Measurements from ENCODE around the gene SPAG16. TPM values are rescaled to one million over a fixed set of nuclear protein-coding genes. Genes with fewer than 3 reads are reported as not detected.

Gene SPAG16
- polyA plus RNA-seq, 1 of the 3 experiments (the other 2 are of a cell fraction) = 29.5 TPM

- Histone ChIP-seq H3K4me1 (ENCODE audit: control insufficient read depth in 1 of 2, insufficient read depth in 2 of 2, low read depth in 1 of 2, low read length in 1 of 2) (no peaks in the 10 kb centered on the region), H3K9me2 (no peaks in the 10 kb centered on the region), H3F3A (replicated peaks; ENCODE audit: insufficient read depth) (no peaks in the 10 kb centered on the region), H3K27ac (ENCODE audit: low read depth in 2 of 2, low read length in 1 of 2) (no peak overlapping the region), H3K4me2 (no peak overlapping the region), H3K27me3 (ENCODE audit: insufficient read depth) (no peaks in the 10 kb centered on the region), H3K9me3 (no peaks in the 10 kb centered on the region), H3K79me2 (ENCODE audit: insufficient read depth) (no peaks in the 10 kb centered on the region), H3K9ac (no peak overlapping the region), H2AFZ (ENCODE audit: low read depth) (no peak overlapping the region), H3K4me3 (ENCODE audit: low read depth in 2 of 2, low read length in 1 of 2) (no peak overlapping the region), H3K36me3 (replicated peaks in 1 of 2; ENCODE audit: control insufficient read depth in 1 of 2, insufficient read depth in 2 of 2, low read length in 1 of 2) (no peaks in the 10 kb centered on the region), H4K20me1 (ENCODE audit: insufficient read depth) (no peaks in the 10 kb centered on the region)
- TF ChIP-seq FOXJ3 (CRISPR knock-in tag; IDR thresholded peaks at IDR 0.05) (no peak), ZBTB33 (IDR thresholded peaks at IDR 0.05; ENCODE audit: borderline replicate concordance, low read depth) (no peak), RFX5 (IDR thresholded peaks at IDR 0.05; ENCODE audit: low read length) (no peak), TEAD4 (IDR thresholded peaks at IDR 0.05; ENCODE audit: borderline replicate concordance, insufficient read depth) (no peak), NFIC (IDR thresholded peaks at IDR 0.05; ENCODE audit: borderline replicate concordance) (no peak), MXI1 (IDR thresholded peaks at IDR 0.05; ENCODE audit: low read depth, low read length) (no peak), MAX (IDR thresholded peaks at IDR 0.05; ENCODE audit: low read depth) (no peak), RCOR1 (IDR thresholded peaks at IDR 0.05; ENCODE audit: low read length) (no peak), CTCF (IDR thresholded peaks at IDR 0.05) (no peak), RAD21 (IDR thresholded peaks at IDR 0.05; ENCODE audit: low read length) (no peak), TAF1 (IDR thresholded peaks at IDR 0.05; ENCODE audit: borderline replicate concordance, low read depth, low read length) (no peak), TCF12 (IDR thresholded peaks at IDR 0.05) (no peak), MEF2A (IDR thresholded peaks at IDR 0.05; ENCODE audit: borderline replicate concordance, low read depth) (no peak), JUND (IDR thresholded peaks at IDR 0.05) (no peak), GATA2 (CRISPR knock-in tag; IDR thresholded peaks at IDR 0.05) (no peak), ELF1 (IDR thresholded peaks at IDR 0.05) (no peak), YY1 (IDR thresholded peaks at IDR 0.05; ENCODE audit: low read depth) (no peak), USF1 (IDR thresholded peaks at IDR 0.05; ENCODE audit: borderline replicate concordance, low read depth) (no peak), RXRA (IDR thresholded peaks at IDR 0.05; ENCODE audit: borderline replicate concordance, low read depth) (no peak)
- TF ChIP-seq, protein P1, sequence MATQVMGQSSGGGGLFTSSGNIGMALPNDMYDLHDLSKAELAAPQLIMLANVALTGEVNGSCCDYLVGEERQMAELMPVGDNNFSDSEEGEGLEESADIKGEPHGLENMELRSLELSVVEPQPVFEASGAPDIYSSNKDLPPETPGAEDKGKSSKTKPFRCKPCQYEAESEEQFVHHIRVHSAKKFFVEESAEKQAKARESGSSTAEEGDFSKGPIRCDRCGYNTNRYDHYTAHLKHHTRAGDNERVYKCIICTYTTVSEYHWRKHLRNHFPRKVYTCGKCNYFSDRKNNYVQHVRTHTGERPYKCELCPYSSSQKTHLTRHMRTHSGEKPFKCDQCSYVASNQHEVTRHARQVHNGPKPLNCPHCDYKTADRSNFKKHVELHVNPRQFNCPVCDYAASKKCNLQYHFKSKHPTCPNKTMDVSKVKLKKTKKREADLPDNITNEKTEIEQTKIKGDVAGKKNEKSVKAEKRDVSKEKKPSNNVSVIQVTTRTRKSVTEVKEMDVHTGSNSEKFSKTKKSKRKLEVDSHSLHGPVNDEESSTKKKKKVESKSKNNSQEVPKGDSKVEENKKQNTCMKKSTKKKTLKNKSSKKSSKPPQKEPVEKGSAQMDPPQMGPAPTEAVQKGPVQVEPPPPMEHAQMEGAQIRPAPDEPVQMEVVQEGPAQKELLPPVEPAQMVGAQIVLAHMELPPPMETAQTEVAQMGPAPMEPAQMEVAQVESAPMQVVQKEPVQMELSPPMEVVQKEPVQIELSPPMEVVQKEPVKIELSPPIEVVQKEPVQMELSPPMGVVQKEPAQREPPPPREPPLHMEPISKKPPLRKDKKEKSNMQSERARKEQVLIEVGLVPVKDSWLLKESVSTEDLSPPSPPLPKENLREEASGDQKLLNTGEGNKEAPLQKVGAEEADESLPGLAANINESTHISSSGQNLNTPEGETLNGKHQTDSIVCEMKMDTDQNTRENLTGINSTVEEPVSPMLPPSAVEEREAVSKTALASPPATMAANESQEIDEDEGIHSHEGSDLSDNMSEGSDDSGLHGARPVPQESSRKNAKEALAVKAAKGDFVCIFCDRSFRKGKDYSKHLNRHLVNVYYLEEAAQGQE (IDR thresholded peaks at IDR 0.05; ENCODE audit: low read depth, low read length) = no peak
- no peak for DNase-seq
- POLR2A ChIA-PET = no interaction called here
- CTCF ChIA-PET = no interaction called here
- WGBS (ENCODE audit: low lambda C conversion rate) = 40% methylated on average over 2 of the region's 2 CpGs
These were observed 145.3 kb downstream of the SPAG16 start for GRCh38 chr2:213429516-213429915.
